Fibroblast of lung (primary cell): ENCODE measurements around the gene SCYL1. TPM values are rescaled to one million over a fixed set of nuclear protein-coding genes. Genes with fewer than 3 reads are reported as not detected.

Experiments
- DNase-seq, 2 donors: peaks; one replicate each; pipeline versions ENCODE4 v3.0.0 to v3.0.0-alpha.2; 2010; ENCODE audit warnings: low read depth in 2 of 2
- H2AFZ ChIP-seq: 2 replicates; pipeline ENCODE4 v1.5.1; 2012; ENCODE audit warnings: low read length, control low read depth, inconsistent platforms
- H3K27ac ChIP-seq: 2 replicates; pipeline ENCODE4 v1.5.1; 2011; ENCODE audit warnings: low read length, control low read depth; ENCODE audit not compliant: insufficient read depth
- H3K27me3 ChIP-seq: 2 replicates; pipeline ENCODE4 v1.5.1; 2011; ENCODE audit warnings: mild to moderate bottlenecking, low read length; ENCODE audit not compliant: control insufficient read depth, insufficient read depth
- H3K36me3 ChIP-seq: 2 replicates; pipeline ENCODE4 v1.5.1; 2011; ENCODE audit warnings: low read length; ENCODE audit not compliant: control insufficient read depth, insufficient read depth
- H3K4me1 ChIP-seq: 2 replicates; pipeline ENCODE4 v1.5.1; 2011; ENCODE audit warnings: low read length; ENCODE audit not compliant: control insufficient read depth, insufficient read depth; ENCODE audit errors: extremely low read depth
- H3K4me2 ChIP-seq: 2 replicates; pipeline ENCODE4 v1.5.1; 2011; ENCODE audit warnings: low read length, control low read depth; ENCODE audit not compliant: insufficient read depth; ENCODE audit errors: extremely low read depth
- H3K4me3 ChIP-seq, 4 experiments: fragments of 200-600 bp in 1 of 4; sonication (generic) in 1 of 4; replicated peaks in 1 of 4; 2 replicates each; pipeline ENCODE4 v1.5.1; 2011 to 2016; ENCODE audit warnings: low read length in 4 of 4, low read depth in 3 of 4, mild to moderate bottlenecking in 3 of 4, control low read depth in 2 of 4, inconsistent platforms in 1 of 4, mixed read lengths in 1 of 4; ENCODE audit not compliant: insufficient read depth in 1 of 4; ENCODE audit errors: control extremely low read depth in 1 of 4
- H3K79me2 ChIP-seq: 2 replicates; pipeline ENCODE4 v1.5.1; 2012; ENCODE audit warnings: mild to moderate bottlenecking, low read length, inconsistent platforms; ENCODE audit not compliant: control insufficient read depth, insufficient read depth
- H3K9ac ChIP-seq: 2 replicates; pipeline ENCODE4 v1.5.1; 2011; ENCODE audit warnings: mild to moderate bottlenecking, low read length, control low read depth; ENCODE audit not compliant: insufficient read depth
- H3K9me3 ChIP-seq: 2 replicates; pipeline ENCODE4 v1.5.1; 2012; ENCODE audit warnings: low read depth, low read length; ENCODE audit not compliant: control insufficient read depth, insufficient read depth
- H4K20me1 ChIP-seq: 2 replicates; pipeline ENCODE4 v1.5.1; 2011; ENCODE audit warnings: low read length; ENCODE audit not compliant: control insufficient read depth, insufficient read depth; ENCODE audit errors: extremely low read depth
- CTCF ChIP-seq, 2 donors: IDR thresholded peaks in 1 of 2; conservative IDR thresholded peaks in 1 of 2; 1 replicate in 1 of 2; 2 replicates in 1 of 2; pipeline ENCODE4 v1.5.1; 2011 to 2012; ENCODE audit warnings: low read length in 2 of 2, control low read depth in 1 of 2, inconsistent platforms in 1 of 2, low read depth in 1 of 2, mild to moderate bottlenecking in 1 of 2
- EZH2 ChIP-seq: IDR thresholded peaks from 2 replicates; pipeline ENCODE4 v1.5.1; 2012; ENCODE audit warnings: low read length, control low read depth, mild to moderate bottlenecking; ENCODE audit errors: missing control alignments
- polyA plus RNA-seq, 2 donors: library from polyadenylated mRNA; depleted of rRNA in 1 of 2; stranded (reverse) in 1 of 2; unstranded in 1 of 2; fragments of >200 nt; gene quantifications; 2 replicates each; pipeline ENCODE4 v1.2.1, GENCODE V29; 2011 to 2012; ENCODE audit warnings: missing spikeins in 1 of 2
- total RNA-seq: library from RNA; depleted of rRNA; stranded (reverse); fragments of >200 nt; gene quantifications from 2 replicates; pipeline ENCODE4 v1.2.1, GENCODE V29; 2014

The SCYL1 gene
- total and polyA plus RNA-seq, 2 donors (not counting 1 experiment from before 2014, with no cell fraction given): 58.2 to 84.6 TPM

GRCh38 chr11:65556470-65557279 is 31.8 kb downstream of the SCYL1 start:
- DNase-seq: no peak
- H3K79me2 ChIP-seq: peaks cover 15% of the 10 kb centered on the region
- H3K36me3 ChIP-seq: peaks cover 6% of the 10 kb centered on the region
- H2AFZ ChIP-seq: no peak overlapping the region
- peak overlapping the region; percentile 89 for H3K4me2 ChIP-seq
- H3K9ac ChIP-seq: peak overlapping the region; percentile 74
- H3K4me3 ChIP-seq: peak overlapping the region; percentile 67 to 80 (median 73)
- H4K20me1 ChIP-seq: no peaks in the 10 kb centered on the region
- peak overlapping the region; percentile 68 for H3K27ac ChIP-seq
- H3K9me3 ChIP-seq: no peaks in the 10 kb centered on the region
- no peaks in the 10 kb centered on the region for H3K27me3 ChIP-seq
- TF ChIP-seq EZH2 (no peak), CTCF (conservative IDR thresholded peaks at IDR 0.05 in 1 of 2, IDR thresholded peaks at IDR 0.05 in 1 of 2; ENCODE audit: low read depth in 1 of 2, low read length in 2 of 2) (no peak)
- H3K4me1 ChIP-seq: peaks cover 45% of the 10 kb centered on the region

GRCh38 chr11:65557280-65558001 is 32.6 kb downstream of the SCYL1 start:
- peak overlapping the region; percentile 89 for H3K4me2 ChIP-seq
- no peak overlapping the region for H2AFZ ChIP-seq
- peaks cover 45% of the 10 kb centered on the region for H3K4me1 ChIP-seq
- peak overlapping the region; percentile 68 for H3K27ac ChIP-seq
- no peaks in the 10 kb centered on the region for H3K9me3 ChIP-seq
- no peaks in the 10 kb centered on the region for H4K20me1 ChIP-seq
- H3K9ac ChIP-seq: peak overlapping the region; percentile 74
- DNase-seq: peak in 1 of 2 donors; percentile 26
- H3K36me3 ChIP-seq: peaks cover under 1% of the 10 kb centered on the region
- H3K27me3 ChIP-seq: no peaks in the 10 kb centered on the region
- H3K4me3 ChIP-seq: peak overlapping the region; percentile 67 to 80 (median 73)
- peaks cover 15% of the 10 kb centered on the region for H3K79me2 ChIP-seq
- TF ChIP-seq CTCF (conservative IDR thresholded peaks at IDR 0.05 in 1 of 2, IDR thresholded peaks at IDR 0.05 in 1 of 2; ENCODE audit: low read depth in 1 of 2, low read length in 2 of 2) (no peak), EZH2 (no peak)
